Neural progenitor cell (in vitro differentiated cells): ENCODE data around the gene FLVCR2. TPM values are rescaled to one million over a fixed set of nuclear protein-coding genes. Genes with fewer than 3 reads are reported as not detected.

Source experiments
- DNase-seq: peaks from one replicate; pipeline ENCODE4 v3.0.0-alpha.2; 2016; ENCODE audit warnings: low spot score
- H2AFZ ChIP-seq: fragments of 200-600 bp; sonication (generic); replicated peaks from 2 replicates; pipeline ENCODE4 v1.6.1; 2016; ENCODE audit warnings: antibody characterized with exemption
- H3F3A ChIP-seq: fragments of 200-600 bp; sonication (generic); 2 replicates; pipeline ENCODE4 v1.6.1; 2016; ENCODE audit warnings: antibody characterized with exemption, low read depth
- H3K27ac ChIP-seq: fragments of 200-600 bp; sonication (generic); 2 replicates; pipeline ENCODE4 v1.5.1; 2016; ENCODE audit warnings: mild to moderate bottlenecking
- H3K27me3 ChIP-seq: fragments of 200-600 bp; sonication (generic); 2 replicates; pipeline ENCODE4 v1.6.1; 2016; ENCODE audit warnings: mild to moderate bottlenecking, moderate library complexity
- H3K36me3 ChIP-seq: fragments of 200-600 bp; sonication (generic); 2 replicates; pipeline ENCODE4 v1.5.1; 2016
- H3K4me1 ChIP-seq: fragments of 200-600 bp; sonication (generic); 2 replicates; pipeline ENCODE4 v1.6.1; 2016; ENCODE audit warnings: mixed run types
- H3K4me2 ChIP-seq: fragments of 200-600 bp; sonication (generic); 2 replicates; pipeline ENCODE4 v1.6.1; 2016
- H3K4me3 ChIP-seq: fragments of 200-600 bp; sonication (generic); 2 replicates; pipeline ENCODE4 v1.5.1; 2016
- H3K79me2 ChIP-seq: fragments of 200-600 bp; sonication (generic); 2 replicates; pipeline ENCODE4 v1.6.1; 2016; ENCODE audit warnings: low read depth
- H3K9ac ChIP-seq: fragments of 200-600 bp; sonication (generic); 2 replicates; pipeline ENCODE4 v1.6.1; 2016
- H3K9me3 ChIP-seq: fragments of 200-600 bp; sonication (generic); 2 replicates; pipeline ENCODE4 v1.5.1; 2016; ENCODE audit warnings: low read depth
- H4K20me1 ChIP-seq: fragments of 200-600 bp; sonication (generic); 2 replicates; pipeline ENCODE4 v1.6.1; 2016; ENCODE audit warnings: low read depth
- H3K27ac Mint-ChIP-seq: 3 replicates; pipeline ENCODE4 v1.8.0; 2021; ENCODE audit warnings: mixed read lengths
- H3K27me3 Mint-ChIP-seq: 2 replicates; pipeline ENCODE4 v1.8.0; 2022; ENCODE audit warnings: low read depth, mild to moderate bottlenecking, inconsistent platforms, moderate library complexity, mixed read lengths; ENCODE audit not compliant: insufficient read depth
- H3K36me3 Mint-ChIP-seq: 3 replicates; pipeline ENCODE4 v1.8.0; 2021; ENCODE audit warnings: mixed read lengths
- H3K4me1 Mint-ChIP-seq: 3 replicates; pipeline ENCODE4 v1.8.0; 2021; ENCODE audit warnings: mixed read lengths
- H3K4me3 Mint-ChIP-seq: 3 replicates; pipeline ENCODE4 v1.8.0; 2021; ENCODE audit warnings: mild to moderate bottlenecking, moderate library complexity, mixed read lengths
- H3K9me3 Mint-ChIP-seq: 3 replicates; pipeline ENCODE4 v1.8.0; 2020; ENCODE audit warnings: mixed read lengths
- CTCF ChIP-seq: fragments of 200-600 bp; sonication (generic); IDR thresholded peaks from 2 replicates; pipeline ENCODE4 v1.5.1; 2017; ENCODE audit warnings: antibody characterized with exemption, mild to moderate bottlenecking
- EZH2 ChIP-seq: fragments of 200-600 bp; sonication (generic); IDR thresholded peaks from 2 replicates; pipeline ENCODE4 v1.6.1; 2017; ENCODE audit warnings: antibody characterized with exemption, mild to moderate bottlenecking, moderate library complexity
- EZH2phosphoT487 ChIP-seq: fragments of 200-600 bp; sonication (generic); IDR thresholded peaks from 2 replicates; pipeline ENCODE4 v1.6.1; 2017; ENCODE audit warnings: antibody characterized with exemption
- total RNA-seq: library from RNA; depleted of rRNA; stranded (reverse); fragments of >200 nt; gene quantifications from 2 replicates; pipeline ENCODE4 v1.2.3, GENCODE V29; 2015; ENCODE audit warnings: low replicate concordance

The FLVCR2 gene
- total RNA-seq, 1 donor from 2014 or later, result 1.7 TPM

- H3K4me1 Mint-ChIP-seq, result peaks cover 13% of the 10 kb centered on the region
- no peaks in the 10 kb centered on the region for H3K9me3 Mint-ChIP-seq
- no peak overlapping the region for H3K9ac ChIP-seq
- no peak overlapping the region for H3K4me2 ChIP-seq
- TF ChIP-seq EZH2, result no peak
- peak; percentile 98 for TF ChIP-seq CTCF
- H3K9me3 ChIP-seq, result no peaks in the 10 kb centered on the region
- DNase-seq, result peak; percentile 64
- no peak overlapping the region for H3K4me3 ChIP-seq
- H3K4me1 ChIP-seq, result peaks cover 4% of the 10 kb centered on the region
- H4K20me1 ChIP-seq, result peaks cover 11% of the 10 kb centered on the region
- H3K36me3 ChIP-seq, result no peaks in the 10 kb centered on the region
- no peak overlapping the region for H2AFZ ChIP-seq
- H3K4me3 Mint-ChIP-seq, result no peak overlapping the region
- H3K27me3 ChIP-seq, result no peaks in the 10 kb centered on the region
- H3K27me3 Mint-ChIP-seq, result no peaks in the 10 kb centered on the region
- peaks cover 28% of the 10 kb centered on the region for H3K36me3 Mint-ChIP-seq
- H3K79me2 ChIP-seq, result peaks cover 19% of the 10 kb centered on the region
- no peak overlapping the region for H3K27ac Mint-ChIP-seq
- H3K27ac ChIP-seq, result no peak overlapping the region
- H3F3A ChIP-seq, result peaks cover 14% of the 10 kb centered on the region
Observed at GRCh38 chr14:75654127-75654732, 75.8 kb downstream of the FLVCR2 start.

GRCh38 chr14:75655235-75655634 is 76.8 kb downstream of the FLVCR2 start:
- no peak for DNase-seq
- Mint-ChIP-seq H3K36me3 (peaks cover 21% of the 10 kb centered on the region), H3K9me3 (no peaks in the 10 kb centered on the region), H3K4me3 (no peak overlapping the region), H3K27ac (no peak overlapping the region), H3K27me3 (no peaks in the 10 kb centered on the region), H3K4me1 (peaks cover 19% of the 10 kb centered on the region)
- peaks cover 11% of the 10 kb centered on the region for H4K20me1 ChIP-seq
- no peak overlapping the region for H3K4me3 ChIP-seq
- no peak overlapping the region for H3K9ac ChIP-seq
- H3K79me2 ChIP-seq, result peaks cover 29% of the 10 kb centered on the region
- H3K36me3 ChIP-seq, result no peaks in the 10 kb centered on the region
- H3F3A ChIP-seq, result peaks cover 14% of the 10 kb centered on the region
- H3K27me3 ChIP-seq, result no peaks in the 10 kb centered on the region
- H3K27ac ChIP-seq, result no peak overlapping the region
- no peaks in the 10 kb centered on the region for H3K9me3 ChIP-seq
- TF ChIP-seq EZH2phosphoT487 (no peak), EZH2 (no peak), CTCF (no peak)
- H3K4me2 ChIP-seq, result no peak overlapping the region
- no peak overlapping the region for H2AFZ ChIP-seq
- peaks cover 9% of the 10 kb centered on the region for H3K4me1 ChIP-seq

GRCh38 chr14:75657331-75657730 is 78.9 kb downstream of the FLVCR2 start:
- no peak overlapping the region for H3K4me3 ChIP-seq
- Mint-ChIP-seq H3K36me3 (peaks cover 9% of the 10 kb centered on the region), H3K4me1 (peaks cover 28% of the 10 kb centered on the region), H3K27me3 (no peaks in the 10 kb centered on the region), H3K9me3 (no peaks in the 10 kb centered on the region), H3K4me3 (no peak overlapping the region), H3K27ac (no peak overlapping the region)
- H3K4me2 ChIP-seq, result no peak overlapping the region
- TF ChIP-seq EZH2, result no peak
- no peak for TF ChIP-seq CTCF
- TF ChIP-seq EZH2phosphoT487, result no peak
- H3K27me3 ChIP-seq, result no peaks in the 10 kb centered on the region
- peaks cover 41% of the 10 kb centered on the region for H3K79me2 ChIP-seq
- H3K4me1 ChIP-seq, result peaks cover 15% of the 10 kb centered on the region
- H3K9ac ChIP-seq, result no peak overlapping the region
- H3K9me3 ChIP-seq, result no peaks in the 10 kb centered on the region
- H3F3A ChIP-seq, result peaks cover 27% of the 10 kb centered on the region
- DNase-seq, result no peak
- H4K20me1 ChIP-seq, result peaks cover 11% of the 10 kb centered on the region
- H3K36me3 ChIP-seq, result no peaks in the 10 kb centered on the region
- H3K27ac ChIP-seq, result no peak overlapping the region
- no peak overlapping the region for H2AFZ ChIP-seq
